K562 (cell line): ENCODE results near the gene SHF. TPM values are rescaled to one million over a fixed set of nuclear protein-coding genes. Genes with fewer than 3 reads are reported as not detected.

Experiments used
- MCM2 ChIP-seq: fragments of 450-650 bp; IDR thresholded peaks from 2 replicates; pipeline ENCODE4 v1.6.1; 2017; ENCODE audit warnings: low read depth, mild to moderate bottlenecking
- TAF15 ChIP-seq: fragments of 200-400 bp; formaldehyde crosslinking; IDR thresholded peaks from 2 replicates; pipeline ENCODE4 v1.6.1; 2017; ENCODE audit warnings: mild to moderate bottlenecking, low read depth, low read length, moderate library complexity
- ZNF76 ChIP-seq: fragments of 250-450 bp; sonication (Bioruptor Pico); IDR thresholded peaks from 2 replicates; pipeline ENCODE4 v1.4.0; 2020; ENCODE audit warnings: mild to moderate bottlenecking, moderate library complexity, borderline replicate concordance
- polyA plus RNA-seq, 8 experiments: library from polyadenylated mRNA; depleted of rRNA in 4 of 8; stranded (reverse) in 5 of 8; unstranded in 3 of 8; fragments of >200 nt; fragmentation: Nextera tagmentation in 2 of 8; fragmentation: Illumina TruSeq in 1 of 8; extraction: Ambion mirVana in 2 of 8; extraction: Trizol in 1 of 8; gene quantifications; 2 replicates each; pipeline versions ENCODE4 v1.2.1 to v1.2.3, GENCODE V29; 2011 to 2014; ENCODE audit warnings: inconsistent platforms in 1 of 8, missing spikeins in 1 of 8
- total RNA-seq, 7 experiments: library from RNA; depleted of rRNA in 6 of 7; stranded (reverse); fragments of >200 nt in 6 of 7; fragmentation: Illumina TruSeq in 2 of 7; extraction: Trizol in 2 of 7; gene quantifications; 2 replicates each; pipeline versions ENCODE4 v1.2.1 to v1.2.3, GENCODE V29; 2011 to 2021; ENCODE audit warnings: low replicate concordance in 1 of 7
- TF ChIP-seq, protein P1 (sequence below), 2 experiments: fragments of 450-650 bp; formaldehyde crosslinking in 1 of 2; IDR thresholded peaks; 2 replicates each; pipeline versions ENCODE4 v1.4.0 to v1.6.1; 2014 to 2020; ENCODE audit warnings: mild to moderate bottlenecking in 2 of 2, borderline replicate concordance in 1 of 2, low read depth in 1 of 2
- TF ChIP-seq, protein P2 (sequence below): fragments of 250-450 bp; sonication (Bioruptor Pico); IDR thresholded peaks from 2 replicates; pipeline ENCODE4 v1.4.0; 2020; ENCODE audit warnings: borderline replicate concordance
- TF ChIP-seq, protein P3 (sequence below): sonication (generic); IDR thresholded peaks from 2 replicates; pipeline ENCODE4 v1.6.1; 2016

SHF gene
- total and polyA plus RNA-seq, 9 of the 15 experiments (the other 6 are each of a cell fraction or from before 2014, with no cell fraction given), result 0.51 to 2.2 (median 0.85) TPM; not detected in 2

DNA sequence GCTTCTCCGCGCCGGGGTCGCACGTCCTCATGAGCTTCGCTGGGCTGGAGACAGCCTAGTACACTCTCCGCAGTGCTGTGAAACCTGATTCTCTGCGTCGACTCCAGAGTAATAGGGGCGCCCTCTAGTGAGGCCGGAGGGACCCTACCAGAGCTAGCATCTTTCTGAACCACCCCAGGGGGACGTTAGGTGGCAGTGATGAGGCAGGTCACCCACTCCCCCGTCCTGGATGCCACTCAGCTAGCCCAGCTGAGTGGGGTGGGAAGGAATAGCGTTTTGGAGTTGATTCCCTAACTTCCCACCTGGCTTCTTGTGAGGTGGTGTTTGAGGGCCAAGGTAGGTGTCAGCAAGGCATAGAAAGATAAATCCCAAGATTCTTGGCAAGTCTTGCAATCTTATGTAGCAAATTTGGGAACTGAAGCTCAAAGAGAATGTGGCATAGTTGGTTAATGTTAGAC lies 69.6 kb downstream of the SHF start (continued):
- TF ChIP-seq, protein P1, sequence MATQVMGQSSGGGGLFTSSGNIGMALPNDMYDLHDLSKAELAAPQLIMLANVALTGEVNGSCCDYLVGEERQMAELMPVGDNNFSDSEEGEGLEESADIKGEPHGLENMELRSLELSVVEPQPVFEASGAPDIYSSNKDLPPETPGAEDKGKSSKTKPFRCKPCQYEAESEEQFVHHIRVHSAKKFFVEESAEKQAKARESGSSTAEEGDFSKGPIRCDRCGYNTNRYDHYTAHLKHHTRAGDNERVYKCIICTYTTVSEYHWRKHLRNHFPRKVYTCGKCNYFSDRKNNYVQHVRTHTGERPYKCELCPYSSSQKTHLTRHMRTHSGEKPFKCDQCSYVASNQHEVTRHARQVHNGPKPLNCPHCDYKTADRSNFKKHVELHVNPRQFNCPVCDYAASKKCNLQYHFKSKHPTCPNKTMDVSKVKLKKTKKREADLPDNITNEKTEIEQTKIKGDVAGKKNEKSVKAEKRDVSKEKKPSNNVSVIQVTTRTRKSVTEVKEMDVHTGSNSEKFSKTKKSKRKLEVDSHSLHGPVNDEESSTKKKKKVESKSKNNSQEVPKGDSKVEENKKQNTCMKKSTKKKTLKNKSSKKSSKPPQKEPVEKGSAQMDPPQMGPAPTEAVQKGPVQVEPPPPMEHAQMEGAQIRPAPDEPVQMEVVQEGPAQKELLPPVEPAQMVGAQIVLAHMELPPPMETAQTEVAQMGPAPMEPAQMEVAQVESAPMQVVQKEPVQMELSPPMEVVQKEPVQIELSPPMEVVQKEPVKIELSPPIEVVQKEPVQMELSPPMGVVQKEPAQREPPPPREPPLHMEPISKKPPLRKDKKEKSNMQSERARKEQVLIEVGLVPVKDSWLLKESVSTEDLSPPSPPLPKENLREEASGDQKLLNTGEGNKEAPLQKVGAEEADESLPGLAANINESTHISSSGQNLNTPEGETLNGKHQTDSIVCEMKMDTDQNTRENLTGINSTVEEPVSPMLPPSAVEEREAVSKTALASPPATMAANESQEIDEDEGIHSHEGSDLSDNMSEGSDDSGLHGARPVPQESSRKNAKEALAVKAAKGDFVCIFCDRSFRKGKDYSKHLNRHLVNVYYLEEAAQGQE (IDR thresholded peaks at IDR 0.05; ENCODE audit: borderline replicate concordance), result peak; percentile 94
- TF ChIP-seq, protein P1 (CRISPR knock-in tag; IDR thresholded peaks at IDR 0.05; ENCODE audit: low read depth), result no peak
- TF ChIP-seq ZNF76 (CRISPR knock-in tag), result no peak
- TF ChIP-seq, protein P2, sequence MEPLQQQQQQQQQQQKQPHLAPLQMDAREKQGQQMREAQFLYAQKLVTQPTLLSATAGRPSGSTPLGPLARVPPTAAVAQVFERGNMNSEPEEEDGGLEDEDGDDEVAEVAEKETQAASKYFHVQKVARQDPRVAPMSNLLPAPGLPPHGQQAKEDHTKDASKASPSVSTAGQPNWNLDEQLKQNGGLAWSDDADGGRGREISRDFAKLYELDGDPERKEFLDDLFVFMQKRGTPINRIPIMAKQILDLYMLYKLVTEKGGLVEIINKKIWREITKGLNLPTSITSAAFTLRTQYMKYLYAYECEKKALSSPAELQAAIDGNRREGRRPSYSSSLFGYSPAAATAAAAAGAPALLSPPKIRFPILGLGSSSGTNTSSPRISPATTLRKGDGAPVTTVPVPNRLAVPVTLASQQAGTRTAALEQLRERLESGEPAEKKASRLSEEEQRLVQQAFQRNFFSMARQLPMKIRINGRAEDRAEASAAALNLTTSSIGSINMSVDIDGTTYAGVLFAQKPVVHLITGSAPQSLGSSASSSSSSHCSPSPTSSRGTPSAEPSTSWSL (CRISPR knock-in tag), result no peak
- TF ChIP-seq, protein P3, sequence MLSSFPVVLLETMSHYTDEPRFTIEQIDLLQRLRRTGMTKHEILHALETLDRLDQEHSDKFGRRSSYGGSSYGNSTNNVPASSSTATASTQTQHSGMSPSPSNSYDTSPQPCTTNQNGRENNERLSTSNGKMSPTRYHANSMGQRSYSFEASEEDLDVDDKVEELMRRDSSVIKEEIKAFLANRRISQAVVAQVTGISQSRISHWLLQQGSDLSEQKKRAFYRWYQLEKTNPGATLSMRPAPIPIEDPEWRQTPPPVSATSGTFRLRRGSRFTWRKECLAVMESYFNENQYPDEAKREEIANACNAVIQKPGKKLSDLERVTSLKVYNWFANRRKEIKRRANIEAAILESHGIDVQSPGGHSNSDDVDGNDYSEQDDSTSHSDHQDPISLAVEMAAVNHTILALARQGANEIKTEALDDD, result no peak
- no peak for TF ChIP-seq TAF15
- no peak for TF ChIP-seq MCM2
- TF ChIP-seq, all 486 proteins: peak for 61
